Right lobe of liver (tissue), 6 donors: ENCODE results near the gene TNS1. TPM values are rescaled to one million over a fixed set of nuclear protein-coding genes. Genes with fewer than 3 reads are reported as not detected.

ENCODE experiments used
- ATAC-seq, 4 donors: fragments of 200-7000 bp; cut with Tn5 transposase; one replicate each; pipeline ENCODE4 v1.9.1; 2020; ENCODE audit warnings: mild to moderate bottlenecking in 4 of 4, moderate library complexity in 4 of 4
- DNase-seq, 3 donors: peaks; one replicate each; pipeline ENCODE4 v3.0.0-alpha.2; 2020
- H3K27ac ChIP-seq, 3 donors: fragments of 200-600 bp; one replicate each; pipeline ENCODE4 v1.8.0; 2022
- H3K27me3 ChIP-seq, 2 donors: fragments of 200-600 bp; one replicate each; pipeline ENCODE4 v1.8.0; 2022
- H3K36me3 ChIP-seq, 4 donors: fragments of 200-600 bp; sonication (generic) in 1 of 4; one replicate each; pipeline versions ENCODE4 v1.5.1 to v1.8.0; 2017 to 2022; ENCODE audit warnings: control low read depth in 1 of 4
- H3K4me1 ChIP-seq, 4 donors: fragments of 200-600 bp; sonication (generic) in 1 of 4; one replicate each; pipeline versions ENCODE4 v1.5.1 to v1.8.0; 2017 to 2022; ENCODE audit warnings: control low read depth in 1 of 4
- H3K4me3 ChIP-seq, 3 donors: fragments of 200-600 bp; one replicate each; pipeline ENCODE4 v1.8.0; 2022
- H3K9me3 ChIP-seq, 4 donors: fragments of 200-600 bp; sonication (generic) in 1 of 4; one replicate each; pipeline versions ENCODE4 v1.5.1 to v1.8.0; 2017 to 2022; ENCODE audit warnings: control low read depth in 1 of 4
- POLR2A ChIP-seq: fragments of 450-650 bp; IDR thresholded peaks from one replicate; pipeline ENCODE4 v1.6.1; 2017; ENCODE audit warnings: antibody characterized with exemption, mild to moderate bottlenecking
- WGBS: methylation state at CpG from one replicate; pipeline ENCODE4 v1.1.6; 2018; ENCODE audit warnings: low coverage, low lambda C conversion rate; ENCODE audit not compliant: insufficient coverage; ENCODE audit errors: missing lambda C conversion rate; 5-methylcytosine and 5-hydroxymethylcytosine counted together
- intact Hi-C, 2 donors: fragments of 100-400 bp; cut with DNase I; formaldehyde crosslinking; loops; one replicate each; pipeline versions ENCODE4 v1.11.2 to v1.14.1; 2022
- total RNA-seq, 6 experiments: library from RNA; depleted of rRNA in 2 of 6; stranded (reverse); fragments of >200 nt in 2 of 6; fragmentation: NEBNext Ultra II Directional in 3 of 6; extraction: Animal tissue kit (Norgen Biotek cat#: 25700) in 3 of 6; gene quantifications; one replicate each; pipeline versions ENCODE4 v1.1.0 to v1.2.4, GENCODE V29; 2016 to 2023
- TF ChIP-seq, protein P1 (sequence below), 4 donors: fragments of 200-600 bp in 3 of 4; fragments of 450-650 bp in 1 of 4; IDR thresholded peaks; one replicate each; pipeline versions ENCODE4 v1.5.1 to v1.8.0; 2016 to 2022; ENCODE audit warnings: antibody characterized with exemption in 4 of 4, mild to moderate bottlenecking in 2 of 4
- donor health status: DM: no; HTN: yes; CAD: no.
- donor health status: DM: no; HTN: no; CAD: no.
- donor health status: DM: no; HTN: no; CAD: no.
- donor health status: DM: no; HTN: yes; CAD: no.
- donor health status: DM: no; HTN: yes; CAD: no.

Gene TNS1
- total RNA-seq, 6 experiments from 2014 or later = 68.4 to 209 (median 99.2) TPM

- Histone ChIP-seq H3K27ac (no peak overlapping the region), H3K36me3 (no peaks in the 10 kb centered on the region), H3K9me3 (no peaks in the 10 kb centered on the region), H3K27me3 (no peaks in the 10 kb centered on the region), H3K4me3 (no peak overlapping the region), H3K4me1 (peaks cover 0 to 4% (median 0%) of the 10 kb centered on the region in 4 donors)
- ATAC-seq (no peak), DNase-seq (no peak)
- TF ChIP-seq POLR2A = no peak
- TF ChIP-seq, protein P1, sequence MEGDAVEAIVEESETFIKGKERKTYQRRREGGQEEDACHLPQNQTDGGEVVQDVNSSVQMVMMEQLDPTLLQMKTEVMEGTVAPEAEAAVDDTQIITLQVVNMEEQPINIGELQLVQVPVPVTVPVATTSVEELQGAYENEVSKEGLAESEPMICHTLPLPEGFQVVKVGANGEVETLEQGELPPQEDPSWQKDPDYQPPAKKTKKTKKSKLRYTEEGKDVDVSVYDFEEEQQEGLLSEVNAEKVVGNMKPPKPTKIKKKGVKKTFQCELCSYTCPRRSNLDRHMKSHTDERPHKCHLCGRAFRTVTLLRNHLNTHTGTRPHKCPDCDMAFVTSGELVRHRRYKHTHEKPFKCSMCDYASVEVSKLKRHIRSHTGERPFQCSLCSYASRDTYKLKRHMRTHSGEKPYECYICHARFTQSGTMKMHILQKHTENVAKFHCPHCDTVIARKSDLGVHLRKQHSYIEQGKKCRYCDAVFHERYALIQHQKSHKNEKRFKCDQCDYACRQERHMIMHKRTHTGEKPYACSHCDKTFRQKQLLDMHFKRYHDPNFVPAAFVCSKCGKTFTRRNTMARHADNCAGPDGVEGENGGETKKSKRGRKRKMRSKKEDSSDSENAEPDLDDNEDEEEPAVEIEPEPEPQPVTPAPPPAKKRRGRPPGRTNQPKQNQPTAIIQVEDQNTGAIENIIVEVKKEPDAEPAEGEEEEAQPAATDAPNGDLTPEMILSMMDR (IDR thresholded peaks at IDR 0.05) = no peak
- intact Hi-C loops = no loop called here
- 86% methylated on average over 1 of the region's 1 CpG for WGBS
Observed at GRCh38 chr2:218031261-218031660, 28.5 kb upstream of the TNS1 start.

DNA sequence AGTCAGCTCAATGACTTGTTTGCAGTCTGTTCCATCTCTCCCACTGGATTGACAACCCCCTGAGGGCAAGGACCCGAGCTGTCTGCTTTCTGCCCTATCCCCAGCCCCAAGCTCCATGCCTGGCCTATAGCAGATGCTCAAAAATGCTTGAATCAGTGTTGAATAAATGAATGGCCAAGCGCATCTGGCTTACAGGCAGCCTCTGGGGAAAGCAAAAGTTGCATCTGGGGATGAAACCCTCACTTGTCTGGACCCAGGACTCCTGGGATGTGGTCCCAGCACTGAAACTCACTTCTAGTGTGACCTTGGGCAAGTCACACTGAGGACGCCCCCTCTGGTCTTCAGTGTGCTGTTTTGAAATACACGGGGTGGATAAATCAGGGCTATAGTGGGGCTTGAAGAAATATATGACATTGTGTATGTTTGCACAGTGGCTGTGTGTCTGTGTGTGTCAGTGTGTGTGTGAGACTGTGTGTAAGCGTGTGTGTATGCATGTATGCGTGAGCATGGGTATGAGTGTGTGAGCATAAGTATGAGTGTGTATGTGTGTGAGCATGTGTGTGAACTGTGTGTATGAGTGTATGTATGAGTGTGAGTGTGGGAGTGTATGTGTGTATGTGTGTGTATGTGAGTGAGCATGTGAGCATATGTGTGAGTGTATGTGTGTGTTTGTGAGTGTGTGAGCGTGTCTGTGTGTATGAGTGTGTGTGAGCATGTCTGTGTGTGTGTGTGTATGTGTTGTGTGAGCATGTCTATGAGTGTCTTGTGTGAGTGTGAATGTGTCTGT, 27.8 kb upstream of the TNS1 start:
- DNase-seq = no peak
- WGBS = 70% methylated on average over 5 of the region's 7 CpGs
- Histone ChIP-seq H3K4me3 (no peak overlapping the region), H3K27me3 (no peaks in the 10 kb centered on the region), H3K36me3 (no peaks in the 10 kb centered on the region), H3K27ac (no peak overlapping the region), H3K9me3 (no peaks in the 10 kb centered on the region), H3K4me1 (peaks cover 0 to 4% (median 0%) of the 10 kb centered on the region in 4 donors)
- intact Hi-C loops = no loop called here
- TF ChIP-seq, protein P1 (IDR thresholded peaks at IDR 0.05) = no peak
- TF ChIP-seq POLR2A = no peak
- ATAC-seq = no peak

GRCh38 chr2:218029366-218030360, 26.9 kb upstream of the TNS1 start:
- H3K36me3 ChIP-seq = no peaks in the 10 kb centered on the region
- 77% methylated on average over 15 of the region's 17 CpGs for WGBS
- H3K27ac ChIP-seq = no peak overlapping the region
- no peak for TF ChIP-seq POLR2A
- TF ChIP-seq, protein P1 (IDR thresholded peaks at IDR 0.05) = no peak
- H3K9me3 ChIP-seq = no peaks in the 10 kb centered on the region
- H3K27me3 ChIP-seq = no peaks in the 10 kb centered on the region
- intact Hi-C loops = no loop called here
- DNase-seq (no peak), ATAC-seq (no peak)
- H3K4me1 ChIP-seq = peaks cover 0 to 4% (median 0%) of the 10 kb centered on the region in 4 donors
- no peak overlapping the region for H3K4me3 ChIP-seq

GRCh38 chr2:218028562-218029348, 26.0 kb upstream of the TNS1 start:
- no peak overlapping the region for H3K4me3 ChIP-seq
- H3K27ac ChIP-seq = no peak overlapping the region
- no peaks in the 10 kb centered on the region for H3K27me3 ChIP-seq
- no CpG with 5 or more reads among the region's 6 CpGs for WGBS
- TF ChIP-seq, protein P1 (IDR thresholded peaks at IDR 0.05) = no peak
- no peak for TF ChIP-seq POLR2A
- intact Hi-C loops = no loop called here
- no peaks in the 10 kb centered on the region for H3K4me1 ChIP-seq
- no peaks in the 10 kb centered on the region for H3K9me3 ChIP-seq
- no peak for ATAC-seq
- H3K36me3 ChIP-seq = no peaks in the 10 kb centered on the region
- DNase-seq = no peak
